ENCODE measurements around the gene SPIRE1.

Gene SPIRE1

GRCh38 chr18:12433829-12434540, 223.9 kb downstream of the SPIRE1 start:
- no peak for TF ChIP-seq EZH2phosphoT487 (IDR thresholded peaks at IDR 0.05; ENCODE audit: borderline replicate concordance)
- no peak for TF ChIP-seq CTCF (conservative IDR thresholded peaks at IDR 0.05; ENCODE audit: low read length)
- Histone ChIP-seq H3K4me2 (ENCODE audit: low read depth, low read length, poor library complexity, severe bottlenecking) (no peak overlapping the region), H3K9me2 (replicated peaks; ENCODE audit: low read depth, low read length) (no peaks in the 10 kb centered on the region), H3K36me3 (ENCODE audit: insufficient read depth, low read length) (no peaks in the 10 kb centered on the region), H3K9ac (ENCODE audit: low read depth, low read length, poor library complexity, severe bottlenecking) (no peak overlapping the region), H3F3A (ENCODE audit: low read depth) (no peaks in the 10 kb centered on the region), H3K79me2 (ENCODE audit: insufficient read depth, low read length) (no peaks in the 10 kb centered on the region), H2AFZ (ENCODE audit: low read length) (no peak overlapping the region), H3K4me1 (ENCODE audit: insufficient read depth, low read length, poor library complexity, severe bottlenecking) (no peaks in the 10 kb centered on the region), H3K4me3 (ENCODE audit: low read length, poor library complexity, severe bottlenecking) (no peak overlapping the region), H3K9me3 (ENCODE audit: insufficient read depth, low read depth, low read length) (no peaks in the 10 kb centered on the region), H3K27me3 (ENCODE audit: insufficient read depth, low read length, poor library complexity, severe bottlenecking) (no peaks in the 10 kb centered on the region), H4K20me1 (ENCODE audit: insufficient read depth, low read length, poor library complexity, severe bottlenecking) (no peaks in the 10 kb centered on the region)

- H3K4me2 ChIP-seq (ENCODE audit: low read depth, low read length, poor library complexity, severe bottlenecking) = no peak overlapping the region
- TF ChIP-seq EZH2phosphoT487 (IDR thresholded peaks at IDR 0.05; ENCODE audit: borderline replicate concordance) (no peak), CTCF (conservative IDR thresholded peaks at IDR 0.05; ENCODE audit: low read length) (no peak)
- no peak overlapping the region for H2AFZ ChIP-seq (ENCODE audit: low read length)
- H3K9me2 ChIP-seq (replicated peaks; ENCODE audit: low read depth, low read length) = no peaks in the 10 kb centered on the region
- no peaks in the 10 kb centered on the region for H3K4me1 ChIP-seq (ENCODE audit: insufficient read depth, low read length, poor library complexity, severe bottlenecking)
- H3F3A ChIP-seq (ENCODE audit: low read depth) = no peaks in the 10 kb centered on the region
- no peaks in the 10 kb centered on the region for H3K36me3 ChIP-seq (ENCODE audit: insufficient read depth, low read length)
- no peak overlapping the region for H3K9ac ChIP-seq (ENCODE audit: low read depth, low read length, poor library complexity, severe bottlenecking)
- no peaks in the 10 kb centered on the region for H3K9me3 ChIP-seq (ENCODE audit: insufficient read depth, low read depth, low read length)
- no peak overlapping the region for H3K4me3 ChIP-seq (ENCODE audit: low read length, poor library complexity, severe bottlenecking)
- no peaks in the 10 kb centered on the region for H3K79me2 ChIP-seq (ENCODE audit: insufficient read depth, low read length)
- no peaks in the 10 kb centered on the region for H3K27me3 ChIP-seq (ENCODE audit: insufficient read depth, low read length, poor library complexity, severe bottlenecking)
- H4K20me1 ChIP-seq (ENCODE audit: insufficient read depth, low read length, poor library complexity, severe bottlenecking) = no peaks in the 10 kb centered on the region
Observed at GRCh38 chr18:12432881-12433280, 225.0 kb downstream of the SPIRE1 start.

GRCh38 chr18:12432196-12432595, 225.7 kb downstream of the SPIRE1 start:
- TF ChIP-seq EZH2phosphoT487 (IDR thresholded peaks at IDR 0.05; ENCODE audit: borderline replicate concordance) (no peak), CTCF (conservative IDR thresholded peaks at IDR 0.05; ENCODE audit: low read length) (no peak)

More at GRCh38 chr18:12432196-12432595, 225.7 kb downstream of the SPIRE1 start:
- H2AFZ ChIP-seq (ENCODE audit: low read length) = no peak overlapping the region
- H3K4me2 ChIP-seq (ENCODE audit: low read depth, low read length, poor library complexity, severe bottlenecking) = no peak overlapping the region
- H3K9me2 ChIP-seq (replicated peaks; ENCODE audit: low read depth, low read length) = no peaks in the 10 kb centered on the region
- no peaks in the 10 kb centered on the region for H3F3A ChIP-seq (ENCODE audit: low read depth)
- no peak overlapping the region for H3K4me3 ChIP-seq (ENCODE audit: low read length, poor library complexity, severe bottlenecking)
- no peaks in the 10 kb centered on the region for H4K20me1 ChIP-seq (ENCODE audit: insufficient read depth, low read length, poor library complexity, severe bottlenecking)
- no peaks in the 10 kb centered on the region for H3K79me2 ChIP-seq (ENCODE audit: insufficient read depth, low read length)
- no peaks in the 10 kb centered on the region for H3K4me1 ChIP-seq (ENCODE audit: insufficient read depth, low read length, poor library complexity, severe bottlenecking)
- H3K9ac ChIP-seq (ENCODE audit: low read depth, low read length, poor library complexity, severe bottlenecking) = no peak overlapping the region
- no peaks in the 10 kb centered on the region for H3K27me3 ChIP-seq (ENCODE audit: insufficient read depth, low read length, poor library complexity, severe bottlenecking)
- no peaks in the 10 kb centered on the region for H3K36me3 ChIP-seq (ENCODE audit: insufficient read depth, low read length)
- no peaks in the 10 kb centered on the region for H3K9me3 ChIP-seq (ENCODE audit: insufficient read depth, low read depth, low read length)

All from Loucy (cell line).